ENCODE measurements around the gene HAL. TPM values are rescaled to one million over a fixed set of nuclear protein-coding genes. Genes with fewer than 3 reads are reported as not detected.
A peak's percentile ranks its signal among the peaks of the same experiment; 100 is the strongest.

HAL gene
- total and polyA plus RNA-seq, 2 of the 13 experiments (the other 11 are each of a cell fraction or from before 2014, with no cell fraction given): 0.89 to 37.8 TPM

GRCh38 chr12:95943330-95943842 is 52.8 kb downstream of the HAL start, which contains the start of gene AMDHD1 (continued):
- no peak for TF ChIP-seq ZNF646 (CRISPR knock-in tag; IDR thresholded peaks at IDR 0.05)
- TF ChIP-seq ZNF142 (CRISPR knock-in tag; IDR thresholded peaks at IDR 0.05): 0 out of 2 replicates have a peak, but pooled peaks have one; percentile 76
- peak; percentile 59; the same call in 1 of the 2 replicates for TF ChIP-seq ZNF333 (CRISPR knock-in tag; IDR thresholded peaks at IDR 0.05; ENCODE audit: borderline replicate concordance)
- peak; percentile 81; the same call in 1 of the 2 replicates for TF ChIP-seq HOXA5 (CRISPR knock-in tag; IDR thresholded peaks at IDR 0.05)
- peak; percentile 8; the same call in 1 of the 2 replicates for TF ChIP-seq MXD4 (CRISPR knock-in tag; IDR thresholded peaks at IDR 0.05)
- TF ChIP-seq BORCS8-MEF2B (CRISPR knock-in tag; IDR thresholded peaks at IDR 0.05): 0 out of 2 replicates have a peak, but pooled peaks have one; percentile 1
- TF ChIP-seq EP300 (IDR thresholded peaks at IDR 0.05; ENCODE audit: low read depth in 2 of 2, low read length in 2 of 2): no peak
- TF ChIP-seq EP300 (CRISPR knock-in tag; IDR thresholded peaks at IDR 0.05; ENCODE audit: borderline replicate concordance): no peak
- no peak for TF ChIP-seq NONO (IDR thresholded peaks at IDR 0.05)
- no peak; the same call in 1 of the 2 replicates for TF ChIP-seq NONO (CRISPR knock-in tag; conservative IDR thresholded peaks at IDR 0.05)
- no peak for TF ChIP-seq ZMYM4 (CRISPR knock-in tag; IDR thresholded peaks at IDR 0.05)
- TF ChIP-seq NAIF1 (CRISPR knock-in tag; IDR thresholded peaks at IDR 0.05; ENCODE audit: borderline replicate concordance): no peak
- TF ChIP-seq ZNF761 (CRISPR knock-in tag; conservative IDR thresholded peaks at IDR 0.05): no peak
- TF ChIP-seq CBX5 (CRISPR knock-in tag; IDR thresholded peaks at IDR 0.05; ENCODE audit: borderline replicate concordance): no peak
- peak; percentile 82; the same call in 1 of the 2 replicates for TF ChIP-seq ZNF354B (CRISPR knock-in tag; IDR thresholded peaks at IDR 0.05)
- no peak for TF ChIP-seq ZBTB26 (CRISPR knock-in tag; IDR thresholded peaks at IDR 0.05; ENCODE audit: borderline replicate concordance)
